BE2C (cell line): ENCODE measurements around the gene RPAP2.
A peak's percentile ranks its signal among the peaks of the same experiment; 100 is the strongest.

Experiments used
- DNase-seq: peaks from one replicate; pipeline ENCODE4 v3.0.0-alpha.2; 2020
- H3K27me3 ChIP-seq: fragments of 250-450 bp; sonication (Bioruptor Pico); 2 replicates; pipeline ENCODE4 v1.5.1; 2020; ENCODE audit warnings: mild to moderate bottlenecking
- H3K36me3 ChIP-seq: fragments of 250-450 bp; sonication (Bioruptor Pico); 2 replicates; pipeline ENCODE4 v1.5.1; 2020; ENCODE audit warnings: mild to moderate bottlenecking
- H3K4me1 ChIP-seq: fragments of 250-450 bp; sonication (Bioruptor Pico); 2 replicates; pipeline ENCODE4 v1.5.1; 2020
- H3K4me3 ChIP-seq: 2 replicates; pipeline ENCODE4 v1.5.1; 2011; ENCODE audit warnings: low read depth, low read length
- H3K9me3 ChIP-seq: fragments of 250-450 bp; sonication (Bioruptor Pico); 2 replicates; pipeline ENCODE4 v1.5.1; 2020
- CTCF ChIP-seq: IDR thresholded peaks from 2 replicates; pipeline ENCODE4 v1.5.1; 2012; ENCODE audit warnings: mild to moderate bottlenecking, low read depth, low read length

Gene RPAP2

GRCh38 chr1:92301021-92301420 lies 2.2 kb downstream of the RPAP2 start:
- TF ChIP-seq CTCF: no peak
- no peak for DNase-seq
- Histone ChIP-seq H3K27me3 (no peaks in the 10 kb centered on the region), H3K4me3 (no peak overlapping the region), H3K9me3 (no peaks in the 10 kb centered on the region), H3K36me3 (no peaks in the 10 kb centered on the region), H3K4me1 (no peaks in the 10 kb centered on the region)

GRCh38 chr1:92306020-92306419 lies 7.2 kb downstream of the RPAP2 start:
- Histone ChIP-seq H3K9me3 (no peaks in the 10 kb centered on the region), H3K27me3 (no peaks in the 10 kb centered on the region), H3K4me3 (no peak overlapping the region), H3K36me3 (no peaks in the 10 kb centered on the region), H3K4me1 (no peaks in the 10 kb centered on the region)
- no peak for TF ChIP-seq CTCF
- DNase-seq: no peak

GRCh38 chr1:92307980-92308379 lies 9.1 kb downstream of the RPAP2 start:
- no peaks in the 10 kb centered on the region for H3K36me3 ChIP-seq
- no peak for DNase-seq
- no peak for TF ChIP-seq CTCF
- no peaks in the 10 kb centered on the region for H3K27me3 ChIP-seq
- H3K4me1 ChIP-seq: no peaks in the 10 kb centered on the region
- H3K4me3 ChIP-seq: no peak overlapping the region
- no peaks in the 10 kb centered on the region for H3K9me3 ChIP-seq

GRCh38 chr1:92310185-92310597 lies 11.3 kb downstream of the RPAP2 start:
- DNase-seq: no peak
- Histone ChIP-seq H3K36me3 (no peaks in the 10 kb centered on the region), H3K27me3 (no peaks in the 10 kb centered on the region), H3K4me1 (no peaks in the 10 kb centered on the region), H3K9me3 (no peaks in the 10 kb centered on the region), H3K4me3 (no peak overlapping the region)
- peak; percentile 41 for TF ChIP-seq CTCF

- Histone ChIP-seq H3K36me3 (no peaks in the 10 kb centered on the region), H3K27me3 (no peaks in the 10 kb centered on the region), H3K9me3 (no peaks in the 10 kb centered on the region), H3K4me1 (no peaks in the 10 kb centered on the region), H3K4me3 (no peak overlapping the region)
- no peak for DNase-seq
- no peak for TF ChIP-seq CTCF
These were observed 15.2 kb downstream of the RPAP2 start for GRCh38 chr1:92314024-92314423.

- no peak for DNase-seq
- Histone ChIP-seq H3K36me3 (no peaks in the 10 kb centered on the region), H3K4me1 (no peaks in the 10 kb centered on the region), H3K4me3 (no peak overlapping the region), H3K9me3 (no peaks in the 10 kb centered on the region), H3K27me3 (no peaks in the 10 kb centered on the region)
- TF ChIP-seq CTCF: no peak
These were observed 17.1 kb downstream of the RPAP2 start for GRCh38 chr1:92315766-92316599.
